Right atrium auricular region (tissue), 2 donors: Measurements from ENCODE around the gene KIAA1958. TPM values are rescaled to one million over a fixed set of nuclear protein-coding genes. Genes with fewer than 3 reads are reported as not detected.

Experiments
- DNase-seq: peaks from one replicate; pipeline ENCODE4 v3.0.0-alpha.2; 2019; ENCODE audit warnings: low spot score
- H3K27ac ChIP-seq, 2 donors: fragments of 200-600 bp; sonication (generic); 1 replicate in 1 of 2; 2 replicates in 1 of 2; pipeline ENCODE4 v1.5.1; 2016 to 2019
- H3K27me3 ChIP-seq, 2 donors: fragments of 200-600 bp; sonication (generic); one replicate each; pipeline versions ENCODE4 v1.5.1 to v1.6.0; 2017 to 2019
- H3K36me3 ChIP-seq: fragments of 200-600 bp; sonication (generic); one replicate; pipeline ENCODE4 v1.5.1; 2016
- H3K4me1 ChIP-seq, 2 donors: fragments of 200-600 bp; sonication (generic); one replicate each; pipeline versions ENCODE4 v1.5.1 to v1.6.0; 2017 to 2019
- H3K4me3 ChIP-seq, 2 donors: fragments of 200-600 bp; sonication (generic); 1 replicate in 1 of 2; 2 replicates in 1 of 2; pipeline ENCODE4 v1.5.1; 2017 to 2019; ENCODE audit warnings: mild to moderate bottlenecking in 1 of 2, moderate library complexity in 1 of 2
- H3K9me3 ChIP-seq, 2 donors: fragments of 200-600 bp; sonication (generic); one replicate each; pipeline ENCODE4 v1.5.1; 2019
- total RNA-seq, 2 donors: library from RNA; depleted of rRNA; stranded (reverse); fragments of >200 nt; gene quantifications; one replicate each; pipeline ENCODE4 v1.1.0, GENCODE V29; 2016
- TF ChIP-seq, protein P1 (sequence below), 2 donors: fragments of 200-600 bp; sonication (generic); IDR thresholded peaks; one replicate each; pipeline ENCODE4 v1.5.1; 2019; ENCODE audit warnings: antibody characterized with exemption in 2 of 2

The KIAA1958 gene
- total RNA-seq, 2 donors from 2014 or later, result 1.9 to 4.1 TPM

- Histone ChIP-seq H3K4me1 (no peaks in the 10 kb centered on the region), H3K27me3 (no peaks in the 10 kb centered on the region), H3K4me3 (no peak overlapping the region), H3K9me3 (no peaks in the 10 kb centered on the region), H3K36me3 (no peaks in the 10 kb centered on the region), H3K27ac (no peak overlapping the region)
- no peak for DNase-seq
- TF ChIP-seq, protein P1, sequence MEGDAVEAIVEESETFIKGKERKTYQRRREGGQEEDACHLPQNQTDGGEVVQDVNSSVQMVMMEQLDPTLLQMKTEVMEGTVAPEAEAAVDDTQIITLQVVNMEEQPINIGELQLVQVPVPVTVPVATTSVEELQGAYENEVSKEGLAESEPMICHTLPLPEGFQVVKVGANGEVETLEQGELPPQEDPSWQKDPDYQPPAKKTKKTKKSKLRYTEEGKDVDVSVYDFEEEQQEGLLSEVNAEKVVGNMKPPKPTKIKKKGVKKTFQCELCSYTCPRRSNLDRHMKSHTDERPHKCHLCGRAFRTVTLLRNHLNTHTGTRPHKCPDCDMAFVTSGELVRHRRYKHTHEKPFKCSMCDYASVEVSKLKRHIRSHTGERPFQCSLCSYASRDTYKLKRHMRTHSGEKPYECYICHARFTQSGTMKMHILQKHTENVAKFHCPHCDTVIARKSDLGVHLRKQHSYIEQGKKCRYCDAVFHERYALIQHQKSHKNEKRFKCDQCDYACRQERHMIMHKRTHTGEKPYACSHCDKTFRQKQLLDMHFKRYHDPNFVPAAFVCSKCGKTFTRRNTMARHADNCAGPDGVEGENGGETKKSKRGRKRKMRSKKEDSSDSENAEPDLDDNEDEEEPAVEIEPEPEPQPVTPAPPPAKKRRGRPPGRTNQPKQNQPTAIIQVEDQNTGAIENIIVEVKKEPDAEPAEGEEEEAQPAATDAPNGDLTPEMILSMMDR (IDR thresholded peaks at IDR 0.05), result no peak
Observed at GRCh38 chr9:112604790-112605189, 118.2 kb downstream of the KIAA1958 start.

DNA sequence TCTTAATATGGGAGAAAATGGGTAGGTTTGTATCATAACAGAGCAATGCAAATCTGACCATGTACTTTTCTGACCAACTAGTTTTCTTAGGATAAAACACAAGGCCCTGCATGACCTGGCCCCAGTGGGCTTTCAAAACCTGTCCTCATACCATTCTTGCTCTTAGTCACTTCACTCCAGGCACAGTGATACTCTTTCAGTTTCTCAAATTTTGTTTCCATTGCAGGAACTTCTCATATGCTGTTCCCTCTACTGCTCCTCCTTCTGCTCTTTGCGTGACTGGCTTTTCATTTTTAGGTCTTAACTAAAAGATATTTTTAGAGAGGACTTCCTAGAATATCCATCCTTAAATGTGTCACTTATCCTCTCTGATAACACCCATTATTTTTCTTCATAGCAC is 118.9 kb downstream of the KIAA1958 start:
- TF ChIP-seq, protein P1 (IDR thresholded peaks at IDR 0.05), result no peak
- no peak overlapping the region for H3K4me3 ChIP-seq
- H3K27ac ChIP-seq, result no peak overlapping the region
- H3K4me1 ChIP-seq, result no peaks in the 10 kb centered on the region
- DNase-seq, result no peak
- H3K36me3 ChIP-seq, result no peaks in the 10 kb centered on the region
- no peaks in the 10 kb centered on the region for H3K9me3 ChIP-seq
- no peaks in the 10 kb centered on the region for H3K27me3 ChIP-seq

DNA sequence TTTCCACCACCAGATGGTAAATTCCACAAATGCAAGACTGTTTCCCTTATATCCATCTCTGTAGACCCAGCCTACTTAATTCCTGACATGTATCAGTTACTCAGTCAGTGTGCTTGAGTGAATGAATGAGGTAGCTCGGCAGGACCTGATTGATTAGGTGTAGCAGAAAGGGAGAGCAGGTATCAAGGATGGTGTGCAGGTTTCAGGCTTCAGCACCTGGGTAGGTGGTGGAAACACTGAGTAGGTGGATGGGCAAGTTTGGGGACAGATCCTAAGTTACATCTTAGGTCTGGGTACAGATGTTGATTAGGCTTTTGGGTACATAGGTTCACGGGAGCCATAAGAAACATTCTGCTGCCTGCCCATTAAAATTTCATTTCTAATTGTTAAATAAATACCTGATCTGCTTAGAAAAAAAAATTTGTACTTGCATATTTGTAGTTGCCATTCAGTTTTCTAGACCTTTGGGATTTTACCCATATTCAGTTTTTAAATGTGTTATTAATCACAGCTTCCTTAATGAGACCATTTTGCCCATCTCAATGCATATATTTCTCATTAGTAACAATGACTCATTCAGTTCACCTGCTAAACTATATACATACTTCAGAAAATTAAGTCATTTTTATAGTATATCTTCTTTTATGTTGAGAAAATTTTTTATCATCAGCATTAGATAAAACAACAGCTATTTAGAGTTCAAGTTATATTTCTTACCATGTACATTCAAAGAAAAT is 119.5 kb downstream of the KIAA1958 start:
- no peaks in the 10 kb centered on the region for H3K4me1 ChIP-seq
- H3K9me3 ChIP-seq, result no peaks in the 10 kb centered on the region
- H3K36me3 ChIP-seq, result no peaks in the 10 kb centered on the region
- no peaks in the 10 kb centered on the region for H3K27me3 ChIP-seq
- no peak overlapping the region for H3K4me3 ChIP-seq
- H3K27ac ChIP-seq, result no peak overlapping the region
- DNase-seq, result no peak
- TF ChIP-seq, protein P1 (IDR thresholded peaks at IDR 0.05), result no peak

DNA sequence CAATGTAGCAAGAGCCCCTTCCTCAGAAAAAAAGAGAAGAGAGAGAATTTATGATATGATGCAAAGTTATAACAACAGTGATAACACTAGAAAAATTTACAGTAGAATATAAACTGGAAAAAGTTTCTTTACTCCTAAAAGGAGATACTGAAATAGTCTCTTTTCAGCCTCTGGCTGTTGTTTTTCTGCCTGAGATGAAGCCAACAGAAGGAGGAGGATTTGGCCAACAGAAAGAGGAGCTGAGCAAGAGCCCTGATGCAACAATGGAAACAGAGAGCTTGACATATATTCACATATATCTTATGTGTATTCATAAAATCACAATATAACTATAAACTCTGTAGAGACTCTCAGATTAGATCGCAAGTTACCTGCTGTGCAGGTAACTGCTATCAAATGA is 122.2 kb downstream of the KIAA1958 start:
- Histone ChIP-seq H3K4me1 (no peaks in the 10 kb centered on the region), H3K27me3 (no peaks in the 10 kb centered on the region), H3K4me3 (no peak overlapping the region), H3K9me3 (no peaks in the 10 kb centered on the region), H3K36me3 (no peaks in the 10 kb centered on the region), H3K27ac (no peak overlapping the region)
- TF ChIP-seq, protein P1 (IDR thresholded peaks at IDR 0.05), result no peak
- no peak for DNase-seq

DNA sequence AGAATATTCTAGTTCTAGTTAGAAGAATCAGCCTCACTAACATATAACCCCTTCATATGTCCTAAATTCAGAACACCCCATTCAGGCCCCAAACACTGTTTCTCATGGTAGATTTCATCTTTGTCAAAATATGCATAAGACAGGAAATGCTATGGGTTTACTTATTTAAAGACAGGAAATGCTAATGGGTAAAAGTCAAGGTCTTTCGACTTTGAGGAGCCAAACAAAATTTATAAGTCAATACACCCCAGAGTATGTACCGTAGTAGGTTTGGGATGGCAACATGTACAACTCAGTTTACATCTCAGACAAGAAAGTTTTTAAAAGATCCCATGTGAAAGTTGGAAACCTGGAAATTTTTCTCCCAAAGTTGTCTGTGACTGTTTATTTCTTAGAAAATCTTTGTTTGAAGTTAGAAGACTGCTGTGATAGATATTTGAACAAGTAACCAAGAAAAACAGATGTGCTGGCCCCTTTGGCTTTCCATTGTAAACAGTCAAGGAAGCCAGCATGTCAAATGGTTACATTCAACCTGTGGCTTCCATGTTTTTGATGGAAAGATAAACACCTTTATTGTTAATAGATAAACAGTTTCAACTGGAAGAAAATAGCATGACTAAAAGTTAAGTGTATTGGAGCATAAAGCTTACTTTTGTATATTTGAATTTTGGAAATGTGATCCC is 129.1 kb downstream of the KIAA1958 start:
- no peaks in the 10 kb centered on the region for H3K4me1 ChIP-seq
- TF ChIP-seq, protein P1 (IDR thresholded peaks at IDR 0.05), result no peak
- no peaks in the 10 kb centered on the region for H3K27me3 ChIP-seq
- no peaks in the 10 kb centered on the region for H3K36me3 ChIP-seq
- H3K9me3 ChIP-seq, result no peaks in the 10 kb centered on the region
- H3K27ac ChIP-seq, result no peak overlapping the region
- no peak overlapping the region for H3K4me3 ChIP-seq
- no peak for DNase-seq
